HS-27A (cell line): ENCODE results near the gene HGF.

ENCODE experiments used
- DNase-seq: peaks from one replicate; pipeline ENCODE4 v3.0.0-alpha.2; 2012; ENCODE audit warnings: low read depth, missing footprints

The HGF gene

DNA sequence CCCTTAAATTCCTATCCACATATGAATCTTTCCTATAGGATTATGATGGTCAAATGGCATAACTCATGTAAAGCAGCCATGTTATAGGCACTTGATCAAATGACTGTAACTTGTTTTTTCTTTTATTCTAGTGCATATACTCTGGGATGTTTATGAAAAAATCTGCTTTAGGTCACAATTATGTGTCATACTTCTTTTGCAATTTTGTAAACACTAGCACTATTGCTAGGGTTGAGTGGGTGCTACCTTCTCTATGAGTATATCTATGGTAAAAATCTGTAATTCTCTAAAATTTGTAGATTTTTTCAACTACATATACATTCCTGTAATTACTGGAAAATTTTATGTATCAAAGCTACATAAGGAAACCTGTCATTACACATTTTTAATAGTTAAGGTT, 50.0 kb downstream of the HGF start:
- DNase-seq = no peak

DNA sequence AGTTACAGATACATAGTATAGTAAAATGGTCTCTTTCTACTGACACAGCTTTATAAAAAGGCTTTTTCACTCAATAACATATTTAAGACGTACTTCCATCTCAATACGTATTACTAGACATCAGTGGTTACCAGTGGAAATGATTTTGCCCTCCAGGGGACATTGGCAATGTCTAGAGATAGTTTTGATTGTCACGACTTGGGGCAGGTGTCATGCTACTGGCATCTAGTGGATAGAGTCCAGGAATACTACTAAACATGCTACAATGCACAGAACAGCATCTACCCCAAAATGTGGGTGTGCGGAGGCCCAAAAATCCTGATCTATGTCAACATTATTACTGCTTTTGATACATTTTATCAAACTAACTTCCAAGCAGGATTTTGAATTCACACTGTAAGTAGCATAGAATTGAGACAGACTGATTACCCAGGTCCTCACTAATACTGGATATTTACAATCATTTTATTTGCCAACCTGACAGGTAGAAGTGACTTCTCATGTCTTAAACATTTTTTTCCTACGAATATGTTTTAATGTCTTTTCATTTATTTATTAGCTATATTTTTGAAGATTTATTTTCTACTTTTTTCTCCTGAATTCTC, 53.8 kb downstream of the HGF start:
- no peak for DNase-seq

DNA sequence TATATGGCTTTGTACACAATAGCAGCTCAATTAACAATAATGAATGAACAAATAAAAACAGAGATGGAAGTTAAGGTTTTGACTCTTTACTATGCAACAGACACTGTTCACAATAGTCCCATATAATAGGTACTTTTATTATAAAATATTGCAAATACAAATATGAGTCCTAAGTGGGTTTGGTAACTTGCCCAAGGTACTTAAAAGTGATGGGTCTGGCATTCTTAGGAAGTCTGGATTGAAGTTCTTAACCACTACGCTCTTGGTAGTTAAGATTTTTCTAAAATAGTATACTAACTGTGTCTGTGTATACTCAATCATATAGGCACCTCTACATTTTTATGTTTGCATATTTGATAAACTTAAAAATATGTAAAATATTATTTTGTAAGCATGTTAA, 55.5 kb downstream of the HGF start:
- DNase-seq = no peak

DNA sequence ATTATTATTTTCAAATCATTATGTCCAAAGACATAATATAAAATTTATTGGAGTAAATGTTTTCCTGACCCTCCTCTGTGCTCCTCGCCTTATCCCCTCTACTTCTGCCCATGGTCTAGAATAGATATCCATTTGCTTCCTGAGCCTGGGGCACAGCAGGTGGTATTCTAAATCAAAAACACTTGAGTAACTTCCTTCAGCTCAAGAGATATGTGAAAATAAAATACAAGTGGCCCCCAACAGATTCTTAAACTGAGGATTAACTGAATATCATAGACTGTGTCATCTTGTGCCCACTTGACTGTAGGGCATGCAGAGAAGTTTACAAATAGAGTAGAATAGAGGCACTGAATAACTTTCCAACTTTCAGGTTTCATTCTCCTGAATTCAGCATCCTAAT, 59.1 kb downstream of the HGF start:
- DNase-seq = no peak

DNA sequence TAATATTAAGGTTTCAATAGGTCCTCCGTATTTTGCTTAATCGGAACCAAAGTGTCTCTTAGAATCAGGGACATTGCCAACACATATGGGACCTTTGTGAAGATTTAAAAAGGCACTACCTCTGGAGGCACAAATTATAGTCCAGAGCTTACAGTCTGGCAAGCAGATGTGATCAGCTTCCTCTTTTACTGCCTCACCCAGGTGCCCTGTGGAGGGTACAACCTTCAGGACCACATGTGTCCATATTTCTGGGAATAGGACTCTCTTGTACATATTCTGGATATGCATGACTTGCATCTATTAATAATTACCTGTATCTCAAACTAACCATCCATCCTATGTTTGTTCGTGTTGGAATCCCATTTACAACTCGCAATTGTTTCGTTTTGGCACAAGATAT, 60.0 kb downstream of the HGF start:
- no peak for DNase-seq

DNA sequence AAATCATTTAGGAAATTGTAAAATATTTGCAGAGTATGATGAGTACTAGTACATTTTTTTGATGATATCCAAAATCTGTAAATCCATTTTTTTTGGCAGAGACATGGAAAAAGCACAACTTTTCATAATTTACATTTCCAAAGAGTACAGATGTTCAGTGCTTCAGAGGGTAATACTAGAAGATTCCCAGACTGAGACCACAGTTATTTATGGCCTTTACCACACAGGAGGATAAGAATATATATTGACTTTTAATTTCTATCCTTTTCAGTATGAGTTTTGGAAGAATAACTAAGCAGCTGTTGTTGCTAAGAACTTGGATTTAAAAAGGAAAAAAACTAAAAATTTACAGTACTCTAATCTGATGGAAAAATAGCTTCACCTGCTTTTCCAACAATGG, 61.9 kb downstream of the HGF start:
- DNase-seq = no peak

DNA sequence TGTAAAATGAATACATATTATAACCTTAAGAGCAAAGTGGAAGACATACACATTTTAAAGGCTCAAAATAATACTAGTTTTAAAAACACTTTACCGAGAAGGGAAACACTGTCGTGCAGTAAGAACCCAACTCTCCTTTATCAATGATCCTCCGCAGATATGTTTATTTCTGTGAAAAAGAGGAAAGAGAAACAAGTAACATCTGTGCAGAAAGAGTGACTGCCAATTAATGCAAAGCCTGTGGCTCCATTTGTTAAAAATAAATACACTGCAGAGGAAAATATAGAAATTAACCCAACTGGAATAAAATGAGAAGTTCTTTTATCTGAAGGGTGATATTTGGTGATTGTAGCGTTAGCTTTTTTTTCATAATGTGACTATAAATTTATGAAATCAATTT, 62.7 kb downstream of the HGF start:
- DNase-seq = no peak

DNA sequence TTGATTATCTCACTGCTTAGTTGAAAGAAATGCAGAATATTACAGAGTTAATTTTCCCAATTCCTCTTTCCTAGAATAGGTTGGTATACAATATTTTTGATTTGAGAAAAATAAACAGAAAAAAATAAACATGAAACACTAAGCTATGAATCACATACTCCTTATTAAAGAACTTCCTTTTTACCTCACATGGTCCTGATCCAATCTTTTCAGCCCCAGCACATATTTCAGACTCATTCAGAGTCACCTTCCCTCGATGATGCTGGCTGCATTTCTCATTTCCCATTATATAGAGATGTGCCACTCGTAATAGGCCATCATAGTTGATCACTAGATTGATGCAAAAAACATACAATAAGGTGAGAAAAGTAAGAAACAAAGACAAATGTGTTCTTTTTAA, 64.6 kb downstream of the HGF start:
- DNase-seq = no peak

DNA sequence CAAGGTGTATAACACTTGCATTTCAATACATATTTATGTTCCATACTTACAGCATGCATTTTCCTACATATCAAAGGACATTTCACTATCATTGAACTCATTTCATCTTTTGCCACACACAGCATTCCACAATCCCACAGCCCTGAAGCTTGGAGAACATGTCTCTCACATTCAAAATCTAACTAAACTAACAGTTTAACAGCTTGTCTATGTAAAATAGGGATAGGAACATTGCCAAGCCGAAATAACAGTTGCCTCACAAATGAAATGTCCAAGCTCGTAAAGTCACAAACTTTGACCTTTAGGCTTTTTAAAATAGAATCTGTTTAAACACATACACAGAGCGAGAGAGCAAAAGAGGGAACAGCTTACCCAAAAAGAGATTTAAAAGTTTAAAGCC, 65.3 kb downstream of the HGF start:
- no peak for DNase-seq

DNA sequence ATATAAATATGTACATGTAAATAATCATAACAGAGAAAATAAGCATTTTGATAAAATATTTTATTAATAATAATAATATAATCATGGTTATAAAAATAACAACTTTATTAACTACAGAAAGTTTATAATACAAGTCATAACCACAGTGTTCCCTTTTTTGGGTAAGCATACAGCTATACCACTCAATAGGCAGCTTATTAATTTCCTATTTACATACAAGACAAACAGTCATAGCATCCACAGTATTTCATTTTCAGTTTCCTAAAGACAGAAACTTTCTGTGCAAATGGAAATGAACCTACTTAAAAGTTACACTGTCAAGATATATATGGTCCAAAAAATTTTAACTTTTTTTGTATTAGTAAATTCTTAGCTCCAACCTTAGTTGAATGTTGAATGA, 70.9 kb downstream of the HGF start:
- DNase-seq = no peak

DNA sequence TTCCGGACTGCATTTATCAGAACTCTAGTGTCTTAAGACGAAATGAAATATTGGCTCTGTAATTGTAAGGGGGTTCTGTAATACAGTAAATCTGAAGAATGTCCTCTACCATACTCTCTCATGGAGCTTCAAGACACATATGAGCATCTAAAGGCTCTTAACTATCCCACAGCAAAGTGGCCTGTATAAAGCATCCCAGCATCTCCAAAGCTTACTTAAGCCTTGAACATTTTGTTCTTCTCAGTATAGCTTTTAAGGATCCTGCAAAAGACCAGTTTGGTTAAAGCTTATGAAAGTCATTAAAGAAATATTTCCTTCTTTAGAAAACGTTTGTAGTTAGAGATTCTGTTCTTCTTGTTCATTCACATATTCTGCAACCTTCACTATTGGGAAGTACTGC, 75.1 kb downstream of the HGF start:
- DNase-seq = no peak

DNA sequence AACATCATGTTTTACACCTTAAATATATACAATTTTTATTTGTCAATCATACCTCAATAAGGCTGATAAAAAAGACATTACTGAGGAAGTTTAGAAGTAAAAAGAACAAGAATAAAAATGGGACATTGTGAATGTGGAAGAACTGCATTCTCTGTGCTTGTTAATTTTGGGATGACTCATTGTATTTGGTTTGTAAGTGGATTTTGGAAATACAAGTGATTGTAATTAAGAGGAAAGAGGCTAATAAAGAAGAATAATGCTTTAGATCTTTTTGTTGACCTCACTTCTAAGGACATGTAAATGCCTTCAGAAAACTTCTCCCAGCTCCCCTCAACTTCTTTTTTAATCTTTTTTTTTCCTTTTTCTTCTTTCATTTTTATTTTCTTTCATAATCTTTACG, 76.0 kb downstream of the HGF start:
- DNase-seq = no peak

DNA sequence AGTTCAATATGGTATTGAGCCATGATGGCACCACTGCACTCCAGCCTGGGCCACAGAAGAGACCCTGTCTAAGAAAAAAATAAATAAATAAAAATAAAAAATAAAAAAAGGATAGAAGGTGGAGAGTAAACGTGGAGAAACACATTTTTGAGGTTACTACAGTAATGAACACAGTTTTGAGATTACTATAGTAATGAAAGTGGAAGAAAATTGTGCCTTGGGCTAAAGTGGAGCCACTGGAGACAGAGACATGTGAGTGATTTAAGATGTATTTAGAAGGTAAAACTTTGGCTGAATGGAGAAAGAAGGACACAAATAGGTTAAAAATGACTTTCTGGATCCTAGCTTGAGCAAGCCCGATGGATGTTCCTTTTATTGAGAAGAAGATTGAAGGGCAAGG, 76.8 kb downstream of the HGF start:
- no peak for DNase-seq

DNA sequence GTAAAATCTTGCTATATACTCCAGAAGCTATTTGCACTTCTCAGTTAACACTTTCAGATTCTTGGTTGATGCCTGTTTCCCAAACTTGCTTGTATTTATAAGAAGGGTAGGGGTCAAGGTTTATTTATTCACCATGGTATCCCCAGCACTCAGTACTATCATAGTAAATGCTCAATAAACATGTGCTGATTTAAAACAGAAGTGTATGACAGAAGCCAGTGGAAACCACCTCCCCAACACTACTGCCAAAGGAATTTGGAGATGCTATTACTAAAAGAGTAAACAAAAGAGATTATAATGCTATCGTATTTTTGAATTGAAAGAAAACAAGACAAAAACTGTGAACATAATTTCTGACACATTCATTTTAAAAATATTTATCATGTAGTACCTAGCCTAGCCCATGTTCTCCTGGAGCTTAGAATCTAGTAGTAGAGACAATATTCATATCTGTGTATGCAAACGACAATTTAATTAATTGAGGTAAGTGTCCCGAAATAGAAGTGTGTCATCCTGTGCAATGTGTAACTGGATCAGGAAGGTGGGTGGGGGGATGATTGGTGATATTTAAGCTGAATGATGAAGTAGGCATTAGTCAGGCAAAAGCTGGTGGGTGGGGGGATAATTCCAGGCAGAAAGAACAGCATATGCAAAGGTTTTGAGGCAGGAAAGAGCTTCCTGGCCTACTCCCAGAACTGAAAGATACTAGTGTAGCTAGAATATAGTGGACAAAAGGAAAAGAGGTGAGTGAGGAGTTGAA, 77.5 kb downstream of the HGF start:
- DNase-seq = no peak

DNA sequence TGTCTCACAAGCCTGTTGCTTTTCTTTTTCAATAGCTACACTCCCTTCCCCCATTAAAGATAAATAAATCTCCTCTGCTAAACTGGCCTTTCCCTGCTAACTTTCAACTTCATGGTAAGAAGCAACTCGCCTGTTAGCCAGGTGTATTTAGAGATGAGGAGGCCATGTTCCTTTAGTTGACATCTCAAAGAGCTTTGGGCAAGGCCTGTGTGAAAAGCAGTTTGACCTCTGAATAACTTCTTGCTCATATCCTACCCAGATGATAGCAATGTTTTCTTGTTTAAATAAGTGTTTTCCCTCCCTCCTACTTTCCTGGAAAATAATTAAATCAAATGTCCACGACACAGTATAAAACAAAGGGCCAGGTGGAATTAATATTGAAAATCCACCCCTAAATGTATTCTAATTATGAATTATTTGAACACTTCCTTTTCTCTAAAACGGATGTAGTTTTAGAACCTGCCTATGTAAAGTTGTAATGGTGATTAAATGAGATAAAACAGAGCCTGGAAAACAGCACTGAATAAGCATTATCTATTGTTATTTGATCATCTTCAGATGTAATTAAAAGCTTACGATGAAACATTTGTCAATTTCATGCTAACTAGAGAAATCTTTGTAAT, 78.5 kb downstream of the HGF start:
- no peak for DNase-seq

DNA sequence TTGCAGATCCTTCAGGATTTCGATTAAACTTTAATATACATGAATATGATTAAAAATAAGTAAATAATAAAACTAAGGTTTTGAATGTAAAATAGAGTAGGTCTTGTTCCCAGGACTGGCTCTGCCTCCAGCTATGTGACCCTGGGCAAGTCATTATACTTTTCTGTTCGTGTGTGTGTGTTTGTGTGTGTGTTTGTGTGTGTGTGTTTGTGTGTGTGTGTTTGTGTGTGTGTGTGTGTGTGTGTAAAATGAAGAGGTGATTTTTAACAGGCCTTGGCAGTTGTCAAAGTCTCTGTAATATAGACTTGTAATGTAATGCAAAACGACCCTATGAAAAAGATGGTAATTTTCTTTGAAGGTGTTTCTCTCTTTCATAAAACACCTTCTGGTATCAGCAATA, 79.2 kb downstream of the HGF start:
- no peak for DNase-seq

DNA sequence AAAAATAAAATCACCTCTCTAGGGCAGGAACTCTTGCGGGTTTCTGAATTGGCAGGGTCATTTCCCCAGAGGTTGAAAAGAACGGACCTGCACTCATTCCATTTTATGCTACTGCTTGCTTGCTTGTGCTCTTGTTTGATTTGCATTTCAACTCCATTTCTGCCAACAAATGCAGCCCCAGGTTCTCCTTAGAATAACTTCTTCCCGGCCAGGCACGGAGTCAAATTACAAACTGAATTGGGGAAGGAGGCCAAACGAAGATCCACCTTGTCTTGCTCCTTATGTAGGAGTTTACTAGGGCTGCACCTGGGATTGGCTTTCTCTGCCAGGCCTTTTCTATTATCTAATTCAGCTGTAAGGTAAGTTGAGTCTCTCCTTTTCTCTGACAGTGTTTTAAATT, 79.6 kb downstream of the HGF start:
- no peak for DNase-seq

DNA sequence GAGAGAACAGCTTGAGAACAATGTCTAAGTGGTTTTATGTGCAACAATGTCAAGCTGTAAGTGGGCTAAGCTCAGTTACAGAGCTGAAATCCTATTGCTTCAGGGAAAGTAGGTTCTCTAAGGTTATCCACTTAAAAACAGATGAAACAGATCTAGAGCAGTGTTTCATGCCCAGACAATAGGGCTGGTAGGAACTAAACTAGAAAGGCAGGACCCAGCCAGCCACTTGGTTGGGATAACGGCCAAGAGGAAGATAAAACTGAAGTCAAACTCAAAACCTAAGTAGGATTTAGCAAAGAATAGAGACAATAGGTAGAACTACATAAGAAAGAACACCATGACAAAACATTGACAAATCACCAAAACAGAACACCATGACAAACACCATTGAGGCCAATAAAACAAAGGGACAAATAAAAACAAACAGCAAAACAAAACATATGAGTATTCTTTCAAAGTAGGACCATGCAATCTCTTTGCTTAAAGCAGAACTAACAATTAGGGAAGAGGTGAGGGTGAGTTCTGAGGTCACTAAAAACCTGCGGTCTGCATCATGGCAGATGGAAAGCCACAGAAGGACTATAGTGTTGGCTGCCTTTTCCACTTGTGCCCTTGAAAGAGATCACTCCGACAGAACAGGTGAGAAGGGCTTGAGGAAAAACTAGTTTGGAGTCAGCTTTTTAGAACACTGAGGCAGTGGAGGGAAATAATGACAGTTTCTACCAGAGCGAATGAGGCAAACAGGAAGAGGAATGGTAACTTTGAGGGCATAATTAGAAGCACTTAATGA, 81.0 kb downstream of the HGF start:
- DNase-seq = no peak

DNA sequence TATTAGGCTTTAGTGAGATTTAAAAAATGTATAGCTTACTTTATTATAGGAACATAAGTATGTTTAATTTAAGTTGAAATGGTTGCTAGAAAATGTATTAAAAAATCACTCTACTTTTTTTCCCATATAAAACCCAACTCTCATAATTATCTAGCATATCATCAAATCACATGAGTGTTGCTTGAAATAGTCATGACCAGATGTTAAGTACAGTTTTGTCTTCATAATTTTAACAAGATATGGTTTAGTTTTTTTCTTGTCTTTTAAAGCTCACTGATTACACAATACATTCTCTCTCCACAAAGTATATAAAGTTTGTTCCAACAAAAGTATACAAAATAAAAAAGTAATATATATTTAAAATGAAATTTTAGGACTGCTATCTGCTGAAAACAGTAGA, 82.8 kb downstream of the HGF start:
- no peak for DNase-seq

DNA sequence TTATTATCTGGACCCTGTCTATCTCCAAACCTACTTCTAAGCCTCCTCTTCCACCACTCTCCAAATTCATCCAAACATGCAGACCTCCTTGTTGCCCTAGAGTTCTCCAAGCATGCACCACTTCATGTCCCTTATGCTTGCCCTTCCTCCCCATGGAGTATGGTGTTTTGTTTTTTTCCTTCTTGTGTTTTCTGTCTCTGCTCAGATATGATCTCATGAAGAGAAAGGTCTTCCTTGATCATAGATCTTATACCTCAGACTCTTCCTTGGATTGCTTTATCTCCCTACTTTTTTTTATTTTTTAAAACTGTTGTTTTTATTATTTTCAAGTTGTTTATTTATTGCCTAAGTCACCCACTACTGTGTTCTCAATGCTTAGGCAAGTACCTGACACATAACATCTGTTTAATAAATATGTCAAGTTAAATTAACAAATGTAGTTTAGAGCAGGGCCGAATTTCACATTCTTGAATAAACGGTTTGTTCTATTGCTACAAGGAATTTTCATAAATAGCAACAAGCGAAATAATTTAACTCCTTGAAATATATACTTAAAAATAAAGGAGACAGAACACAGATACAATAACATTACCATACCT, 84.5 kb downstream of the HGF start:
- no peak for DNase-seq

DNA sequence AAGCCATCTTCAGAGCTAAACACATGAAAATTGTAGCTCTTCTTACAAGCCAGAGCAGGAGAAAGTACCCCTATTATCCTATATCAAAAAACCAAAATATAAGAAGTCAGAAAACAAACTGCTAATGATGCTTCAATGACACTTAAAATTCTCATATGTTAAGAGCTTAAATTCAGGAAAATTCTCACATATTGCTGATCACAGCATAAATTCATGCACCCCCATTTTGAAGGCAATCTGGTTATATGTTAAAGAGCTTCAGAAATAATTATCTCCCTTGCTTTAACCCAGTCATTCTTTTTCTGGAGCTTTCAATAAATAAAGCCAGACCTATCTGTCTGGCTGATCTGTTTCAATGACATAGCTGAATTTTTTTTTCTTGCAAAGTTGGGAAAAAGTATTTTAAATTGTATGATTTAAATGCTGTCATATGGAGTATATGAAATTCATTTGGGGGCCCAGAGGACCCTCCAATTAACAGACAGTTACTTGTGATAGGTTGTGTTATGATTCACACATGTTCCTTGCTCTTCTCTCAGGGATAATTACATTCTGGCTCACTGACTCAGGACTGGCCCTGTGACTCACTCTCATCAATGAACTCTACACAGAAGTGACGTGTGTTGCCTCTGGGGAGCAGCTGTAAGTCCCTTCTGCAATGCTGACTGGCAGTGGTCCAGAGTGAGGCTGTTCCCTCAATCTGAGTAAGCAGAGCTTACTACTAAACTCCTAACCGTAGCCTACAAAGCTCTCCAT, 85.2 kb downstream of the HGF start:
- peak; percentile 90 for DNase-seq

DNA sequence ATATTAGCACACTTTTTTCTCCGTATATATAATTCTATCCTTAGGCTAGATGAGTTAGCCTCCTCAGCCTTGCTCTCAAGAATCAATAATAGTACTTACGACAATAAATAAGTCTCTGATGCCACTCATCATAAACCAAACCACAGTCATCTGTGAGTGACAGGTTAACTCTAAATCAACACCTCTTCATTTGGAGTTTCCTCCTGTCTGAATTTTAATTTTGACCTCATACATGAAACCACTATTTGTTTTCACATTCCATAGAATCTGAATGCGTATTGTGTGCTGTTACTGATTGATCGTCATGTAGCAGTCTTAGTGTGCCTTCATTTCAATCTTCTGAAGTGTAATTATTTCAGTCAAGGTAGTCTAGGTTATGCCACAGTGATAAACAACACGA, 85.8 kb downstream of the HGF start:
- no peak for DNase-seq
